ENCODE data around the gene MGARP. TPM values are rescaled to one million over a fixed set of nuclear protein-coding genes. Genes with fewer than 3 reads are reported as not detected.

The MGARP gene
- total and polyA plus RNA-seq, 2 of the 4 experiments (the other 2 are of a cell fraction) = 34.7 to 35.0 TPM

GRCh38 chr4:139301113-139301820, 21.2 kb upstream of the MGARP start, which contains the start of gene NAA15:
TSS of gene NAA15 (plus strand) at chr4:139301505. CDS start at chr4:139301778, 273 bp downstream.
- in situ Hi-C loops (cut with MboI; ENCODE audit: low sequenced_read_pairs) (no loop called here), intact Hi-C loops (cut with micrococcal nuclease) (loop anchor here (5.0 kb wide), 1 partner anchor 219 kb away; no protein-coding TSS in a partner anchor), dilution Hi-C loops (cut with HindIII; ENCODE audit: low sequenced_read_pairs, unreplicated experiment) (no loop called here)
- H2BK120ac ChIP-seq (ENCODE audit: low read depth, low read length) = peak within 1 kb of the TSS; percentile 70
- H3K27ac ChIP-seq (ENCODE audit: insufficient read depth, low read length) = peak within 1 kb of the TSS; percentile 86
- peak within 1 kb of the TSS; percentile 90 for H3K4me2 ChIP-seq (ENCODE audit: low read depth, low read length)
- peak within 1 kb of the TSS; percentile 81 for H2AK5ac ChIP-seq (ENCODE audit: low read depth, low read length)
- 0 out of 2 replicates have a peak, but pooled peaks cover 1% of the 10 kb centered on the region for H3K9me1 ChIP-seq (ENCODE audit: insufficient read depth, low read length)
- H4K20me1 ChIP-seq (ENCODE audit: insufficient read depth, low read length) = peaks cover 35% of the 10 kb centered on the region
- H3K56ac ChIP-seq (ENCODE audit: extremely low read depth, insufficient read depth, low read length) = peak within 1 kb of the TSS; percentile 93
- H3K23ac ChIP-seq (ENCODE audit: low read depth, low read length) = peak within 1 kb of the TSS; percentile 95
- H3K36me3 ChIP-seq (ENCODE audit: control insufficient read depth, insufficient read depth, low read length) = 0 out of 2 replicates have a peak, but pooled peaks cover 1% of the 10 kb centered on the region
- H4K91ac ChIP-seq (ENCODE audit: insufficient read depth, low read depth, low read length) = peak within 1 kb of the TSS; percentile 63
- H3K4me3 ChIP-seq (ENCODE audit: insufficient read depth, low read depth, low read length) = peak within 1 kb of the TSS; percentile 75
- peaks cover 5% of the 10 kb centered on the region for H3K4me1 ChIP-seq (ENCODE audit: control insufficient read depth, insufficient read depth, low read length)
- H3K27me3 ChIP-seq (ENCODE audit: control insufficient read depth, insufficient read depth, low read length) = no peaks in the 10 kb centered on the region
- peak within 1 kb of the TSS; percentile 91 for H2BK5ac ChIP-seq (ENCODE audit: low read depth, low read length, poor library complexity, severe bottlenecking)
- H2BK15ac ChIP-seq (ENCODE audit: low read depth, low read length) = peak within 1 kb of the TSS; percentile 25; the same call in 2 of the 3 replicates
- peak within 1 kb of the TSS; percentile 66 to 91 for H4K8ac ChIP-seq (ENCODE audit: low read depth in 2 of 2, low read length in 2 of 2)
- 1% methylated on average over 24 of the region's 61 CpGs; no CpG with 5 or more reads in 1 of the 2 experiments for WGBS, 2 experiments (ENCODE audit: extremely low coverage in 2 of 2, insufficient read length in 1 of 2)
- peak; percentile 62; the same call in 1 of the 2 replicates for TF ChIP-seq MAZ (IDR thresholded peaks at IDR 0.05; ENCODE audit: borderline replicate concordance, low read depth, low read length)
- peak; percentile 91 for TF ChIP-seq MXI1 (IDR thresholded peaks at IDR 0.05; ENCODE audit: borderline replicate concordance, low read depth, low read length)
- no peak for TF ChIP-seq RFX5 (IDR thresholded peaks at IDR 0.05; ENCODE audit: low read depth, low read length)
- no peak for TF ChIP-seq CHD1 (IDR thresholded peaks at IDR 0.05; ENCODE audit: low read depth, low read length)
- TF ChIP-seq POLR2A (IDR thresholded peaks at IDR 0.05; ENCODE audit: low read depth, low read length) = peak; percentile 77
- peak; percentile 73 for TF ChIP-seq USF2 (IDR thresholded peaks at IDR 0.05; ENCODE audit: low read depth, low read length)
- peak within 1 kb of the TSS; percentile 89 for H3K9ac ChIP-seq (ENCODE audit: low read depth, low read length)
- H3K79me1 ChIP-seq (ENCODE audit: low read depth in 1 of 2, low read length in 2 of 2) = peaks cover 8 to 32% of the 10 kb centered on the region in 2 experiments; a peak in 3 of 4 replicates
- ChIA-PET POLR2A (ENCODE audit: unreplicated experiment) (interaction anchor here (0.9 kb wide), 1 partner anchor 11 kb away, joined by 3 read pairs; no protein-coding TSS in a partner anchor), CTCF (interaction anchor here (1.0 to 1.6 kb wide), 3 partner anchors 15 to 30 kb away, joined by 3 to 4 read pairs (median 3); no protein-coding TSS in a partner anchor)
- H3K14ac ChIP-seq (replicated peaks; ENCODE audit: low read depth, low read length) = peak within 1 kb of the TSS; percentile 93
- peak; percentile 97 for DNase-seq
- no TSS peak for BruUV-seq (replicated peaks)
- peak within 1 kb of the TSS; percentile 82 for H3K18ac ChIP-seq (ENCODE audit: low read depth, low read length)
- ATAC-seq (ENCODE audit: low read depth) = peak; percentile 93
- peak within 1 kb of the TSS; percentile 67 for H4K5ac ChIP-seq (ENCODE audit: low read depth, low read length)
- no peaks in the 10 kb centered on the region for H3K9me3 ChIP-seq (ENCODE audit: control insufficient read depth, insufficient read depth, low read length)
- peak within 1 kb of the TSS; percentile 95 for H2AFZ ChIP-seq (replicated peaks; ENCODE audit: low read length, poor library complexity)
- peak within 1 kb of the TSS; percentile 91 for H3K4ac ChIP-seq (ENCODE audit: low read depth, low read length)
- peak within 1 kb of the TSS; percentile 93 for H2AK9ac ChIP-seq (replicated peaks; ENCODE audit: low read depth, low read length, poor library complexity)
- peak within 1 kb of the TSS; percentile 35; the same call in 1 of the 2 replicates for H2BK20ac ChIP-seq (ENCODE audit: low read depth, low read length)

Data from IMR-90 (cell line).